ENCODE measurements around the gene PLXDC2. TPM values are rescaled to one million over a fixed set of nuclear protein-coding genes. Genes with fewer than 3 reads are reported as not detected.

The PLXDC2 gene
- total RNA-seq, 1 donor from 2014 or later, result 73.1 TPM

GRCh38 chr10:19891429-19891828 is 75.2 kb downstream of the PLXDC2 start:
- no peak for TF ChIP-seq CTCF (IDR thresholded peaks at IDR 0.05; ENCODE audit: unreplicated experiment)
- DNase-seq (ENCODE audit: low spot score), result no peak
- H3K4me1 Mint-ChIP-seq (ENCODE audit: unreplicated experiment), result peaks cover 8% of the 10 kb centered on the region
- H3K27me3 Mint-ChIP-seq (ENCODE audit: unreplicated experiment), result peaks cover 2% of the 10 kb centered on the region
- H3K27ac Mint-ChIP-seq (ENCODE audit: unreplicated experiment), result no peak overlapping the region
- H3K9me3 Mint-ChIP-seq (ENCODE audit: unreplicated experiment), result no peaks in the 10 kb centered on the region
- H3K36me3 Mint-ChIP-seq (ENCODE audit: low read depth, unreplicated experiment), result no peaks in the 10 kb centered on the region
- no peak overlapping the region for H3K4me3 Mint-ChIP-seq (ENCODE audit: unreplicated experiment)

GRCh38 chr10:19892270-19892669 is 76.0 kb downstream of the PLXDC2 start:
- TF ChIP-seq CTCF (IDR thresholded peaks at IDR 0.05; ENCODE audit: unreplicated experiment), result no peak
- peaks cover 2% of the 10 kb centered on the region for H3K27me3 Mint-ChIP-seq (ENCODE audit: unreplicated experiment)
- no peak for DNase-seq (ENCODE audit: low spot score)
- no peak overlapping the region for H3K27ac Mint-ChIP-seq (ENCODE audit: unreplicated experiment)
- no peaks in the 10 kb centered on the region for H3K36me3 Mint-ChIP-seq (ENCODE audit: low read depth, unreplicated experiment)
- no peaks in the 10 kb centered on the region for H3K9me3 Mint-ChIP-seq (ENCODE audit: unreplicated experiment)
- peaks cover 8% of the 10 kb centered on the region for H3K4me1 Mint-ChIP-seq (ENCODE audit: unreplicated experiment)
- H3K4me3 Mint-ChIP-seq (ENCODE audit: unreplicated experiment), result no peak overlapping the region

GRCh38 chr10:19892677-19893076 is 76.4 kb downstream of the PLXDC2 start:
- Mint-ChIP-seq H3K4me3 (ENCODE audit: unreplicated experiment) (no peak overlapping the region), H3K27ac (ENCODE audit: unreplicated experiment) (no peak overlapping the region), H3K9me3 (ENCODE audit: unreplicated experiment) (no peaks in the 10 kb centered on the region), H3K27me3 (ENCODE audit: unreplicated experiment) (peaks cover 2% of the 10 kb centered on the region), H3K4me1 (ENCODE audit: unreplicated experiment) (peaks cover 8% of the 10 kb centered on the region), H3K36me3 (ENCODE audit: low read depth, unreplicated experiment) (no peaks in the 10 kb centered on the region)
- DNase-seq (ENCODE audit: low spot score), result no peak
- TF ChIP-seq CTCF (IDR thresholded peaks at IDR 0.05; ENCODE audit: unreplicated experiment), result no peak

- H3K4me1 Mint-ChIP-seq (ENCODE audit: unreplicated experiment), result peaks cover 6% of the 10 kb centered on the region
- no peak for TF ChIP-seq CTCF (IDR thresholded peaks at IDR 0.05; ENCODE audit: unreplicated experiment)
- H3K9me3 Mint-ChIP-seq (ENCODE audit: unreplicated experiment), result no peaks in the 10 kb centered on the region
- no peak overlapping the region for H3K4me3 Mint-ChIP-seq (ENCODE audit: unreplicated experiment)
- H3K27ac Mint-ChIP-seq (ENCODE audit: unreplicated experiment), result no peak overlapping the region
- no peak for DNase-seq (ENCODE audit: low spot score)
- no peaks in the 10 kb centered on the region for H3K36me3 Mint-ChIP-seq (ENCODE audit: low read depth, unreplicated experiment)
- peaks cover 2% of the 10 kb centered on the region for H3K27me3 Mint-ChIP-seq (ENCODE audit: unreplicated experiment)
Measured at GRCh38 chr10:19895500-19895899, 79.3 kb downstream of the PLXDC2 start.

- Mint-ChIP-seq H3K27me3 (ENCODE audit: unreplicated experiment) (no peaks in the 10 kb centered on the region), H3K27ac (ENCODE audit: unreplicated experiment) (no peak overlapping the region), H3K4me1 (ENCODE audit: unreplicated experiment) (no peaks in the 10 kb centered on the region), H3K4me3 (ENCODE audit: unreplicated experiment) (no peak overlapping the region), H3K36me3 (ENCODE audit: low read depth, unreplicated experiment) (no peaks in the 10 kb centered on the region), H3K9me3 (ENCODE audit: unreplicated experiment) (no peaks in the 10 kb centered on the region)
- DNase-seq (ENCODE audit: low spot score), result no peak
- no peak for TF ChIP-seq CTCF (IDR thresholded peaks at IDR 0.05; ENCODE audit: unreplicated experiment)
Measured at GRCh38 chr10:19902456-19902855, 86.2 kb downstream of the PLXDC2 start.

Data from endothelial cell (in vitro differentiated cells).